GM20431 (cell line): ENCODE results near the gene NIT2.

Source experiments
- in situ Hi-C: fragments of 300-500 bp; cut with MseI, MboI; formaldehyde crosslinking; loops from one replicate; pipeline ENCODE4 v1.15.0; 2020; ENCODE audit warnings: low sequenced_read_pairs; ENCODE audit not compliant: unreplicated experiment

The NIT2 gene

GRCh38 chr3:100386437-100387074 lies 52.0 kb downstream of the NIT2 start:
- in situ Hi-C loops = no loop called here

GRCh38 chr3:100389025-100389424 lies 54.5 kb downstream of the NIT2 start:
- in situ Hi-C loops = no loop called here

- in situ Hi-C loops = no loop called here
These were observed 61.3 kb downstream of the NIT2 start for GRCh38 chr3:100395679-100396431.

- in situ Hi-C loops = no loop called here
These were observed 62.4 kb downstream of the NIT2 start for GRCh38 chr3:100396967-100397366.

GRCh38 chr3:100399341-100400071 lies 64.9 kb downstream of the NIT2 start:
- in situ Hi-C loops = no loop called here

GRCh38 chr3:100400419-100400779 lies 65.8 kb downstream of the NIT2 start:
- in situ Hi-C loops = no loop called here

- in situ Hi-C loops = no loop called here
These were observed 66.5 kb downstream of the NIT2 start, which contains the start of the genes LNP1 and TOMM70 for GRCh38 chr3:100400780-100401673. Gene LNP1, plus strand, starts transcription at chr3:100401539. Its CDS starts 28,191 bp downstream, at chr3:100429730. Gene TOMM70, minus strand, starts transcription at chr3:100401089. Its CDS starts 140 bp downstream, at chr3:100400949.

- in situ Hi-C loops = no loop called here
These were observed 67.1 kb downstream of the NIT2 start for GRCh38 chr3:100401674-100402041.

GRCh38 chr3:100402256-100402655 lies 67.7 kb downstream of the NIT2 start:
- in situ Hi-C loops = no loop called here

GRCh38 chr3:100402891-100403290 lies 68.3 kb downstream of the NIT2 start:
- in situ Hi-C loops = no loop called here

- in situ Hi-C loops = no loop called here
These were observed 69.0 kb downstream of the NIT2 start for GRCh38 chr3:100403362-100404249.

GRCh38 chr3:100404250-100404548 lies 69.6 kb downstream of the NIT2 start:
- in situ Hi-C loops = no loop called here

GRCh38 chr3:100407164-100407563 lies 72.6 kb downstream of the NIT2 start:
- in situ Hi-C loops = no loop called here

- in situ Hi-C loops = no loop called here
These were observed 73.5 kb downstream of the NIT2 start for GRCh38 chr3:100407977-100408532.
